Esophagus squamous epithelium (tissue), 4 donors: ENCODE data around the gene ADPRS.

Experiments used
- POLR2A ChIP-seq, 4 donors: fragments of 450-650 bp; IDR thresholded peaks; one replicate each; pipeline ENCODE4 v1.6.1; 2017; ENCODE audit warnings: antibody characterized with exemption in 4 of 4, mild to moderate bottlenecking in 4 of 4, moderate library complexity in 3 of 4
- TF ChIP-seq, protein P1 (sequence below), 6 experiments: fragments of 450-650 bp in 4 of 6; fragments of 200-600 bp in 2 of 6; sonication (generic) in 2 of 6; IDR thresholded peaks; one replicate each; pipeline ENCODE4 v1.5.1; 2016 to 2019; ENCODE audit warnings: antibody characterized with exemption in 6 of 6, mild to moderate bottlenecking in 4 of 6, moderate library complexity in 4 of 6

DNA sequence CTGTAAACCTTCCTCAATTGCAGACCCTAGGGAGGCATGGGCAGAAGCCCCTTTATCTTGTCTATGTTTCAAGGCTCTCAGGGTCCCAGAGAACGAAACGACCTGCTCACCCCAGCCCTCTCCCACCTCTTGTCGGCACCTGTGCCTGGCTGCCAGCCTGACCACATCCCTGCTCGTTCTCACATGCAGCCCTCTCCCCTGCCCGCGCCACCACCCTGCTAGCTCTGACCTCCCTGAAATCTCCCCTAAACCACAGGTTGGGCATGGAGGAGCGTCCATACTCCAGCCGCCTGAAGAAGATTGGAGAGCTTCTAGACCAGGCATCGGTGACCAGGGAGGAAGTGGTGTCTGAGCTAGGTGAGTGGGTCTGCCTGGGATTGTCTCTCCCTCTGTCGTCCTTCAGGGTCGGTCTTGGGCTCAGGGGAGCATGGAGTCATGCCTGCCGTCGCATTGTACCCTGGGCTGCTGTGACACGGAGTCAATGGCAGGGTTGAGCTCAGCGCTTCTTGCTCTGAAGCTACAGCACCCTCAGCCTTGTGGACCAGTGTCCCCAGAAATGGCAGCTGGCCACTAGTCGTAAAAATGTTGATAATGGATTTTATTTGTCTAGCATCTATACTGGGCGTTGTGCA is 3.6 kb downstream of the ADPRS start:
- TF ChIP-seq, protein P1, sequence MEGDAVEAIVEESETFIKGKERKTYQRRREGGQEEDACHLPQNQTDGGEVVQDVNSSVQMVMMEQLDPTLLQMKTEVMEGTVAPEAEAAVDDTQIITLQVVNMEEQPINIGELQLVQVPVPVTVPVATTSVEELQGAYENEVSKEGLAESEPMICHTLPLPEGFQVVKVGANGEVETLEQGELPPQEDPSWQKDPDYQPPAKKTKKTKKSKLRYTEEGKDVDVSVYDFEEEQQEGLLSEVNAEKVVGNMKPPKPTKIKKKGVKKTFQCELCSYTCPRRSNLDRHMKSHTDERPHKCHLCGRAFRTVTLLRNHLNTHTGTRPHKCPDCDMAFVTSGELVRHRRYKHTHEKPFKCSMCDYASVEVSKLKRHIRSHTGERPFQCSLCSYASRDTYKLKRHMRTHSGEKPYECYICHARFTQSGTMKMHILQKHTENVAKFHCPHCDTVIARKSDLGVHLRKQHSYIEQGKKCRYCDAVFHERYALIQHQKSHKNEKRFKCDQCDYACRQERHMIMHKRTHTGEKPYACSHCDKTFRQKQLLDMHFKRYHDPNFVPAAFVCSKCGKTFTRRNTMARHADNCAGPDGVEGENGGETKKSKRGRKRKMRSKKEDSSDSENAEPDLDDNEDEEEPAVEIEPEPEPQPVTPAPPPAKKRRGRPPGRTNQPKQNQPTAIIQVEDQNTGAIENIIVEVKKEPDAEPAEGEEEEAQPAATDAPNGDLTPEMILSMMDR (IDR thresholded peaks at IDR 0.05): no peak
- no peak for TF ChIP-seq POLR2A (IDR thresholded peaks at IDR 0.05)
